HepG2 (cell line): ENCODE data around the gene VPS52. TPM values are rescaled to one million over a fixed set of nuclear protein-coding genes. Genes with fewer than 3 reads are reported as not detected.

Experiments
- ARID4A ChIP-seq: sonication (generic); formaldehyde crosslinking; IDR thresholded peaks from 2 replicates; pipeline ENCODE4 v1.5.0; 2020; ENCODE audit warnings: mild to moderate bottlenecking, missing genetic modification reagents, borderline replicate concordance
- ARID5B ChIP-seq: IDR thresholded peaks from 2 replicates; pipeline ENCODE4 v1.4.0; 2020; ENCODE audit warnings: mild to moderate bottlenecking, missing genetic modification reagents
- ELF1 ChIP-seq: sonication (generic); formaldehyde crosslinking; IDR thresholded peaks from 2 replicates; pipeline ENCODE4 v1.4.0; 2020; ENCODE audit warnings: missing genetic modification reagents
- ERF ChIP-seq: IDR thresholded peaks from 2 replicates; pipeline ENCODE4 v1.6.1; 2018; ENCODE audit warnings: missing biosample characterization, missing genetic modification reagents
- GABPB1 ChIP-seq: IDR thresholded peaks from 2 replicates; pipeline ENCODE4 v1.6.1; 2016; ENCODE audit warnings: mild to moderate bottlenecking, missing genetic modification reagents, moderate library complexity, missing compliant biosample characterization
- IRF9 ChIP-seq: sonication (generic); formaldehyde crosslinking; IDR thresholded peaks from 2 replicates; pipeline ENCODE4 v1.8.0; 2022; ENCODE audit warnings: missing genetic modification reagents, mild to moderate bottlenecking, borderline replicate concordance
- NR0B2 ChIP-seq: sonication (generic); formaldehyde crosslinking; IDR thresholded peaks from 2 replicates; pipeline ENCODE4 v1.4.0; 2020; ENCODE audit warnings: mild to moderate bottlenecking, missing genetic modification reagents
- TERF1 ChIP-seq: sonication (generic); formaldehyde crosslinking; IDR thresholded peaks from 2 replicates; pipeline ENCODE4 v1.8.0; 2022; ENCODE audit warnings: mild to moderate bottlenecking, missing genetic modification reagents, moderate library complexity
- TFDP1 ChIP-seq: IDR thresholded peaks from 2 replicates; pipeline ENCODE4 v1.6.1; 2016; ENCODE audit warnings: missing compliant biosample characterization, missing genetic modification reagents, borderline replicate concordance
- ZBTB2 ChIP-seq: sonication (generic); formaldehyde crosslinking; IDR thresholded peaks from 2 replicates; pipeline ENCODE4 v1.8.0; 2022; ENCODE audit warnings: low read depth, missing genetic modification reagents
- ZMAT3 ChIP-seq: sonication (generic); formaldehyde crosslinking; conservative IDR thresholded peaks from 2 replicates; pipeline ENCODE4 v1.7.0; 2021; ENCODE audit warnings: missing genetic modification reagents
- ZNF224 ChIP-seq: sonication (generic); formaldehyde crosslinking; IDR thresholded peaks from 2 replicates; pipeline ENCODE4 v1.5.0; 2020; ENCODE audit warnings: mild to moderate bottlenecking, missing genetic modification reagents
- ZNF543 ChIP-seq: sonication (generic); formaldehyde crosslinking; IDR thresholded peaks from 2 replicates; pipeline ENCODE4 v1.4.0; 2020; ENCODE audit warnings: mild to moderate bottlenecking, missing genetic modification reagents
- ZNF598 ChIP-seq: sonication (generic); formaldehyde crosslinking; IDR thresholded peaks from 2 replicates; pipeline ENCODE4 v1.5.1; 2020; ENCODE audit warnings: mild to moderate bottlenecking, missing genetic modification reagents, borderline replicate concordance
- polyA plus RNA-seq, 8 experiments: library from polyadenylated mRNA; depleted of rRNA in 3 of 8; stranded (reverse) in 7 of 8; unstranded in 1 of 8; fragments of >200 nt; fragmentation: Illumina TruSeq in 4 of 8; extraction: Trizol in 4 of 8; gene quantifications; 2 replicates each; pipeline versions ENCODE4 v1.2.1 to v1.2.3, GENCODE V29; 2011 to 2016; ENCODE audit warnings: low read depth in 4 of 8, missing spikeins in 1 of 8, mixed read lengths in 1 of 8; ENCODE audit not compliant: insufficient read depth in 1 of 8
- total RNA-seq, 5 experiments: library from RNA; depleted of rRNA; stranded (reverse); fragments of >200 nt; fragmentation: Illumina TruSeq; extraction: Trizol; gene quantifications; 2 replicates each; pipeline ENCODE4 v1.2.3, GENCODE V29; 2016; ENCODE audit warnings: low read depth in 1 of 5

VPS52 gene
- total and polyA plus RNA-seq, 2 of the 13 experiments (the other 11 are each of a cell fraction or from before 2014, with no cell fraction given): 48.9 to 85.5 TPM

GRCh38 chr6:33279971-33280511 lies 8.4 kb upstream of the VPS52 start (continued):
- TF ChIP-seq ARID4A (CRISPR knock-in tag): peak; percentile 75
- no peak for TF ChIP-seq ZMAT3 (CRISPR knock-in tag)
- TF ChIP-seq ELF1 (CRISPR knock-in tag): peak; percentile 58; the same call in 1 of the 2 replicates
- no peak for TF ChIP-seq ZNF598 (CRISPR knock-in tag)
- 0 out of 2 replicates have a peak, but pooled peaks have one; percentile 13 for TF ChIP-seq ARID5B
- TF ChIP-seq ZBTB2 (CRISPR knock-in tag): no peak
- TF ChIP-seq ERF (CRISPR knock-in tag): peak; percentile 29; the same call in 1 of the 2 replicates
- no peak for TF ChIP-seq NR0B2 (CRISPR knock-in tag)
- TF ChIP-seq GABPB1: peak; percentile 13; the same call in 1 of the 2 replicates
- peak; percentile 58; the same call in 1 of the 2 replicates for TF ChIP-seq IRF9 (CRISPR knock-in tag)
- no peak for TF ChIP-seq TERF1 (CRISPR knock-in tag)
- no peak for TF ChIP-seq ZNF543 (CRISPR knock-in tag)
- TF ChIP-seq ZNF224 (CRISPR knock-in tag): no peak
- TF ChIP-seq TFDP1 (CRISPR knock-in tag): peak; percentile 10; the same call in 1 of the 2 replicates
